Measurements from ENCODE around the gene DNASE1L3. TPM values are rescaled to one million over a fixed set of nuclear protein-coding genes. Genes with fewer than 3 reads are reported as not detected.

DNASE1L3 gene, protein sequence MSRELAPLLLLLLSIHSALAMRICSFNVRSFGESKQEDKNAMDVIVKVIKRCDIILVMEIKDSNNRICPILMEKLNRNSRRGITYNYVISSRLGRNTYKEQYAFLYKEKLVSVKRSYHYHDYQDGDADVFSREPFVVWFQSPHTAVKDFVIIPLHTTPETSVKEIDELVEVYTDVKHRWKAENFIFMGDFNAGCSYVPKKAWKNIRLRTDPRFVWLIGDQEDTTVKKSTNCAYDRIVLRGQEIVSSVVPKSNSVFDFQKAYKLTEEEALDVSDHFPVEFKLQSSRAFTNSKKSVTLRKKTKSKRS
- under 0.01 TPM in 1 of 2 replicates, not detected in the other for total RNA-seq

GRCh38 chr3:58210761-58211460, at the start of gene DNASE1L3:
DNASE1L3 (minus strand) TSS chr3:58210972; CDS start chr3:58210906, 66 bp downstream.

DNA sequence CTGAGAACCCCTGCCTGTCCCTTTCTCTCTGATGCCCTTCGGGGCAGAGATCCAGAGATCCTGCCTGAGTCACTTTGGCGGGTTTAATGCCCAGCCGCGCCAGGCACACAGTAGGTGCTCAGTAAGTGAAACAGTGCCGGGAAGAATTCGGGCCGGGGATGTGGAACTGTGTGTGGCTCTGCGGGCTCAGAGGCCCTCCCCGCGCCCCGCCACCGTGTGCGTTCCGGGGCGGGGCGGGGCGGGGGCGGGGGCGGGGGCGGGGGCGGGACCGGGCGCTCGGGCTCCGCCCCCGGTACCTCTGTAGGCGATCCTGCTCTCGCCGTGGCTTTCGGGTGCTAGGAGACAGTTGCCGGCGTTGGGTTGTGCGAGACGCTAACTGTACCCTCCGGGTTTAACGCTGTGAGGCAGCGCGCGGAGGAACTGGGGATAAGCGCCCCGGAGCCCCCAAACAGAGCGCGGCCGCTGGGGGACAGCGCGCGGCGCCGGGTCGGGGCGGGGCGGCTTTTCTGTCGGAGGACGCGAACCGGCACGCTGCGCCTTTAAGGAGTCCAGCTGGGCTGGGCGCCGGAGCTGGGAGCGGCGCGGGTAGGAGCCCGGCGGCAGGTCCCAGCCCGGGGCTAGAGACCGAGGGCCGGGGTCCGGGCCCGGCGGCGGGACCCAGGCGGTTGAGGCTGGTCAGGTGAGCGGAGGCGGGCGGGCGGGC, 26.6 kb upstream of the DNASE1L3 start, which contains the start of gene ABHD6:
TSS of gene ABHD6 (plus strand) at position 555 of the 703 bp plus-strand sequence. CDS start 18,795 bp downstream, outside the sequence.

Other genes starting within 250 kb of the DNASE1L3 start
- 582 and 665 TPM in 2 replicates for gene FLNB, start 202.6 kb downstream of the DNASE1L3 start, total RNA-seq
- gene ABHD6, start 26.8 kb upstream of the DNASE1L3 start, total RNA-seq: 7.1 and 11.2 TPM in 2 replicates
- 14.4 and 17.5 TPM in 2 replicates for gene RPP14, start 95.3 kb upstream of the DNASE1L3 start, total RNA-seq
- gene HTD2, start 95.5 kb upstream of the DNASE1L3 start, total RNA-seq: 6.5 and 14.6 TPM in 2 replicates
- gene PXK, start 121.9 kb upstream of the DNASE1L3 start, total RNA-seq: 11.7 and 14.7 TPM in 2 replicates
- 82.1 and 99.7 TPM in 2 replicates for gene PDHB, start 222.9 kb upstream of the DNASE1L3 start, total RNA-seq

Data from epithelial cell of umbilical artery (primary cell).